Measurements from ENCODE around the gene BAZ1A.

GRCh38 chr14:34775342-34775741, 99.8 kb downstream of the BAZ1A start:
- TF ChIP-seq CTCF (IDR thresholded peaks at IDR 0.05; ENCODE audit: low read length) (no peak), EZH2 (IDR thresholded peaks at IDR 0.05; ENCODE audit: borderline replicate concordance, low read length) (no peak)
